GM13977 (cell line): Measurements from ENCODE around the gene ATP2C2.
"Not testable (repeated sequence)": the region's sequence is repeated elsewhere in the genome, so short reads cannot be mapped to it uniquely, and the experiment has no call there.

Experiments
- DNase-seq: peaks from one replicate; pipeline ENCODE4 v3.0.0; 2012; ENCODE audit warnings: low spot score
- CTCF ChIP-seq: IDR thresholded peaks from 2 replicates; pipeline ENCODE4 v1.5.1; 2012; ENCODE audit warnings: mild to moderate bottlenecking, control low read depth; ENCODE audit not compliant: insufficient read depth; ENCODE audit errors: extremely low read depth, missing control alignments
- in situ Hi-C: fragments of 300-500 bp; cut with MboI; formaldehyde crosslinking; loops from one replicate; pipeline ENCODE4 v1.12.0; 2022; ENCODE audit warnings: low sequenced_read_pairs, low pct_unique_long_range_greater_than_20kb, mixed read lengths, inconsistent platforms; ENCODE audit not compliant: unreplicated experiment

ATP2C2 gene

DNA sequence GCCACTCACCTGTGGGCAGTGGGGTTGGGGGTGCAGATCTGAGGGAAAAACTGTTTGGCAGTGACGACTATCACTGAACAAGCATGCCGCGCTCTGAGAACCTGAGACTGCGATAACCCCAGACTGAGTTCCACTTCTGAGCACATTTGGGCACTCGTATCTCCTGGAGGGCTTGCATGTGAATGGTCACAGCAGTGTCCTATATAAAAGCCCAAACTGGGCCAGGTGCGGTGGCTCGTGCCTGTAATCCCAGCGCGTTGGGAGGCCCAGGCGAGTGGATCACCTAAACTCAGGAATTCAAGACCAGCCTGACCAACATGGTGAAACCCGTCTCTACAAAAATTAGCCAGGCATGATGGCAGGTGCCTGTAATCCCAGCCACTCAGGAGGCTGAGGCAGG lies 18.7 kb downstream of the ATP2C2 start:
- no peak for TF ChIP-seq CTCF
- DNase-seq = no peak
- in situ Hi-C loops = no loop called here

DNA sequence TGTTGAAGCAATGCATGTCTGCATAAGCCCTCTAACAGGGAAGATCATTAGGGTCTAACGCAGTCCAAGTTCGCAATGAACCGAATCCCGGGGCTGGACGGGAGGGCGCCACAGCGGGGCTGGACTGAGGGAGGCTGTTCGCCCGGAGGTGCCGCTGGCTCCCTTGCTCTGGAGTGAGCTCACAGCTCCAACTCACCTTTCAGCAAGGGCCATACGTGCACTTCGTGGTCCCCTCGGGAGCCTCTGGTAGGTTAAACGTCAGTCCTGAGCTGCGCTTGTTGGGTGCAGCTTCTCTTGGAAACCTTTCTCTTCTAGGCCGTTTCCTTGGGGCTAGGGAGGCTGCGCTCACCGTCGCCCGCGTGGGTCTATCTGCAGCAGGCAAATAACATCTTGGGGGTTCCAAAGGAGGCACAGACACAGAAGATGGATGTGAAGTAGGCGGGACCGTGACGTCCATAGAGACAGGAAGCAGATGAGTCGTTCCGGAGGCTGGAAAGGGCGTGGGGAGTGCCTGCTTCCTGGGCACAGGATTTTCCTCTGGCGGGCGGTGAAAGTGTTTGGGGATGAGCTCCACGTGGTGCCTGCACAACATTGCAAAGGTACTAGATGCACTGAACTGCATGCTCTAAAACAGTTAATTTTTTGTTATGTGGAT lies 21.9 kb downstream of the ATP2C2 start:
- TF ChIP-seq CTCF = no peak
- in situ Hi-C loops = no loop called here
- DNase-seq = no peak

GRCh38 chr16:84391151-84392030 lies 23.1 kb downstream of the ATP2C2 start:
- in situ Hi-C loops = no loop called here
- no peak for TF ChIP-seq CTCF
- no peak for DNase-seq

DNA sequence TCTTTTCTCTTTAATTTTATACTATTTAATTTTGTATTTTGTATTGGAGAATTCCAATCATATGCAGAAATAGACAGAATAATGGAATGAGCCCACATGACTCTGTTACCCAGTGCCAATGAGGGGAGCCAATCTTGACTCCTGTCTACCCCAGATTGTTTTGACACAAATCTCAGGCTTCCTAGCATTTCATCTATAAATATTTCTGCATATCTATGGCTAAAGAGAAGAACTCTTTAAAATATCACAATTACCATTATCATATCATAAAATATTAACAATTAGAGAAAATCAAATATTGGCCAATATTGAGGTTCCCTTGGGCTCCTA lies 23.7 kb downstream of the ATP2C2 start:
- in situ Hi-C loops = no loop called here
- no peak for TF ChIP-seq CTCF

DNA sequence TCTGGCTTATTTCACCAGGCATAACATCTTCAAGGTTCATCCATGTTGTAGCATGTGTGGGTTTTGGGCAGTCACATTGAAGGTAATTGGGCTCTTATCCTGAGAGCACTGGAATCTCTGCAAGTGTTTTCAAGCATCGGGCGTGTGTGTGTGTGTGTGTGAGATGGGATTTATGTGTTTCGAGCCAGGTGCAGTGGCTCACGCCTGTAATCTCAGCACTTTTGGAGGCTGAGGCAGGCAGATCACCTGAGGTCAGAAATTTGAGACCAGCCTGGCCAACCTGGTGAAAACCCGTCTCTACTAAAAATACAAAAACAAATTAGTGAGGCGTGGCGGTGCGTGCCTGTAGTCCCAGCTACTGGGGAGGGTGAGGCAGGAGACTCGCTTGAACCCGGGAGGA lies 27.7 kb downstream of the ATP2C2 start:
- in situ Hi-C loops, DNase-seq: not testable (repeated sequence)

More for the DNA sequence above, 23.7 kb downstream of the ATP2C2 start:
- no peak for DNase-seq

DNA sequence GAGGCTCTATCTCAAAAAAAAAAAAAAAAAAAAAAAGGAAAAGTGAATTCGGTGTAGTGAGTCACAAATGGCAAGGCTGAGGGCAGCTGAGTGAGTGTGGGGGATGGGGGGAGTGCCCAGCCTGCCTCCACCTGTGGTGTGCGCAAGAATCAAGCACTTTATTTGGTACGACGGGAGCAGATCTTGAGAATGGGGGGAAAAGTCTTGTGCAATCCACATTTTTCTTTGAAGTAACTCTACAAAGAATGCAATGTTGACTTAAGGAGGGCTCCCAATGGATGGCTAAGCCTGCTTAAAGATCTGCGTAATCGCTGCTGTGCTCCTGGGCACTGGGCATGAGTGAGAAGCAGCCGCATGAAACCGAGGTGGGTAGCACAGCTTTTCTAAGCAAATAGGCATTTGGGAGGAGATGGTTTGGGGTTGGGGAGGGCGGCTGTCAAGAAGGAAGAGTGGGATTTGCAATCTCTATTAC lies 28.2 kb downstream of the ATP2C2 start:
- TF ChIP-seq CTCF = no peak
- DNase-seq = no peak
- in situ Hi-C loops = no loop called here

GRCh38 chr16:84397090-84397489 lies 28.8 kb downstream of the ATP2C2 start:
- in situ Hi-C loops = no loop called here
- TF ChIP-seq CTCF = peak; percentile 6
- no peak for DNase-seq
